Muscle layer of colon (tissue), 2 donors: ENCODE results near the gene MYOG.
A peak's percentile ranks its signal among the peaks of the same experiment; 100 is the strongest.

ENCODE experiments used
- H3K27ac ChIP-seq: one replicate; pipeline ENCODE4 v1.7.0; 2013; ENCODE audit warnings: low read depth, mild to moderate bottlenecking, low read length, moderate library complexity
- H3K27me3 ChIP-seq, 2 donors: one replicate each; pipeline ENCODE4 v1.7.0; 2013; ENCODE audit warnings: low read length in 2 of 2, mild to moderate bottlenecking in 2 of 2; ENCODE audit not compliant: insufficient read depth in 2 of 2, control insufficient read depth in 1 of 2
- H3K36me3 ChIP-seq: one replicate; pipeline ENCODE4 v1.7.0; 2013; ENCODE audit warnings: mild to moderate bottlenecking, low read length; ENCODE audit not compliant: insufficient read depth
- H3K4me1 ChIP-seq: one replicate; pipeline ENCODE4 v1.7.0; 2013; ENCODE audit warnings: mild to moderate bottlenecking, low read length; ENCODE audit not compliant: insufficient read depth
- H3K4me3 ChIP-seq, 2 donors: one replicate each; pipeline ENCODE4 v1.7.0; 2013; ENCODE audit warnings: low read length in 2 of 2, low read depth in 1 of 2, mild to moderate bottlenecking in 1 of 2, moderate library complexity in 1 of 2
- H3K9ac ChIP-seq: one replicate; pipeline ENCODE4 v1.7.0; 2013; ENCODE audit warnings: low read length
- H3K9me3 ChIP-seq: one replicate; pipeline ENCODE4 v1.7.0; 2013; ENCODE audit warnings: mild to moderate bottlenecking, low read length
- donor health status: abdominal sarcoma.
- donor health status: Adenocarcinoma of cecum.

The MYOG gene

DNA sequence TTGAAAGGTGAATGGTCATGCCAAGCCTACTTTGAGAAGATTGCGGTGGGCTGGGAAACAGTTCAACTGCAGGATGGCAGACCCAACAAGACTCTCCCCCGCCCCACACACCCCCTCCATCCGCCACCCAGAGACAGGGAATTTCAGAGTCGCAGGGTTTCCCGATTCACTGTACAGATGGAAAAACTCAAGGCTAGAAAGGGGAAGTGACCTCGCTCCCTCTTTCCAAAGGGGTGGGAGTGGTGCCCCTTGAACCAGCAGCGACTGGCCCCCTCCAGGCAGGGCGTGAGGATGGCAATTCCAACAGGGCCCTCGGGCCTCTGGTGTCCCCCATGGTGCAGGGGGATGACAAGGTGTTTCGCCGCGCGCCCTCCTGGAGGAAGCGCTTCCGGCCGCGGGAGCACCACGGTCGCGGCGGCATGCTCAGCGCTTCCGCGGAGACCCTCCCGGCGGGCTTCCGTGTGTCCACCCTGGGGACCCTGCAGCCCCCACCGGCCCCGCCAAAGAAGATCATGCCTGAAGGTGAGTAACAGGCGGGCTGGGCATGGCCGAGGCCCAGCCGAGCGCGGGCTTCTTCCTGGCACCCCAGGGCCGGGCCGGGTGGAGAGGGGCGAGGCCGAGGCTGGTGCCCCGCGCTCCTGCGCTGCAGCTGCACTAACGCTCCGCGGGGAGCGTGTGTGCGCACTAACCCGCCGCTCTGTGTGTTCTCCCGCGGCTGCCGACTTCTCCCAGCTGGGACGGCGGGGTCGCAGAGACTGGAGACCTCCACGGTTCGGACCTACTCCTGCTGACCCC lies 10.4 kb downstream of the MYOG start:
- Histone ChIP-seq H3K27me3 (no peaks in the 10 kb centered on the region), H3K27ac (no peak overlapping the region), H3K4me1 (peaks cover under 1% of the 10 kb centered on the region), H3K4me3 (no peak overlapping the region), H3K9ac (no peak overlapping the region), H3K9me3 (no peaks in the 10 kb centered on the region), H3K36me3 (no peaks in the 10 kb centered on the region)

DNA sequence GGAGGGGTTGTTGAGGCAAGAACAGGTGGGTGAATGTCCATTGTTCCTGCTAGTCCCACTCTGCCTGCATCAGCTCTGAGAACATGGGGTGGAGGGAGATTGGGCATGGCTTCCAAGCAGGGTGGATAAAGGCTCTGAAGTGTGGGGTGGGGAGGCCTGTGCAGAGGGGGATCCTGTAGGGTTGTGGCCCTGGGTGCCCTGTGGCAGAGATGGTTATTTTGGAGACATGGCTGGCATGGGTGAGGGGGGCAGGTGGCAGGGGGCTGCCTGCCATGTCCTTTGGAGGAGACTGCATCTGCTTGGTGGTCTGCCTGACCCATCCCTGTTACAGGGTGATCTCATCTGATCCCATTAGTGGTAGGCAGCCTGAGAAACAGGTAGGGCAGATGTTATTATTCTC lies 11.2 kb downstream of the MYOG start:
- no peaks in the 10 kb centered on the region for H3K36me3 ChIP-seq
- no peak overlapping the region for H3K9ac ChIP-seq
- no peak overlapping the region for H3K27ac ChIP-seq
- H3K9me3 ChIP-seq: no peaks in the 10 kb centered on the region
- no peak overlapping the region for H3K4me3 ChIP-seq
- no peaks in the 10 kb centered on the region for H3K27me3 ChIP-seq
- peaks cover 9% of the 10 kb centered on the region for H3K4me1 ChIP-seq

DNA sequence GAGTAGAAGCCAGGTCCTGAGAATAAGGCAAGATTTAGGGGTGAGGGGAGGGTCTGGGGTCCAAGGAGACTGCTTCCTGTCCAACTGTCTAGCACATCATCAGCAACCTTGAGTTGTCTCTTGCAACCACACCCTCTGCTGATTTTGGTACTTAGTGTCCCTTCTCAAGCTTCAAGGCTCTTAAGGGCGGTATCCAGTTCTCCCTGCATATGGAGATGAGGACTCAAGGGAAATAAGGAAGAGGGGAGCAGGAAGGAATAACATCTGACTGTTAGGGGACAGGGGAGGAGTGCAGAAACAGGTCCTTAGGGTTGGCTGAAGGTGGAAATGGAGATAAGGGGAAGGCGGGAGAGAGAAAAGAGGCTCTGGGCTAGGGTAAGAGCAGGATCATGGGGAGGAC lies 12.3 kb downstream of the MYOG start:
- Histone ChIP-seq H3K27ac (no peak overlapping the region), H3K9ac (no peak overlapping the region), H3K4me3 (no peak overlapping the region), H3K36me3 (no peaks in the 10 kb centered on the region), H3K4me1 (peaks cover 18% of the 10 kb centered on the region), H3K9me3 (no peaks in the 10 kb centered on the region), H3K27me3 (no peaks in the 10 kb centered on the region)

DNA sequence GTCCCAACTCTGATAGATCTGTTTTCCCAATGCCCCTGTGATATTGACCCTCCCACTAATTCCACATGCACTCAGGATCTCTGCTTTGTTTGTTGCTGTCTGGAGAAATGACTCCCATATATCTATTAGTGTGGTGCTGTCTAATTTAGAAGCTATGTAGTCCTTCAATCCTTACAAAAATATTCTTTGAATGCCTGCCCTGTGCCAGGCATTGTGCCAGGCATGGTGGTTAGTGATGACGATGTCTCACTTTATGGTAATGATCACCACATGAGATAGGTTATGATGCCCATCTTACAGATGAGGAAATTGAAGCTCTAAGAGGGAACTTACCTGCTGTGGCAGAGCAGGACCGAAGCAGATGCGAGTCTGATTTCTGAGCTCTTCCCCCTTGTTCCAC lies 12.9 kb downstream of the MYOG start:
- Histone ChIP-seq H3K36me3 (no peaks in the 10 kb centered on the region), H3K9ac (no peak overlapping the region), H3K27me3 (no peaks in the 10 kb centered on the region), H3K4me3 (no peak overlapping the region), H3K27ac (no peak overlapping the region), H3K9me3 (no peaks in the 10 kb centered on the region), H3K4me1 (peaks cover 24% of the 10 kb centered on the region)

DNA sequence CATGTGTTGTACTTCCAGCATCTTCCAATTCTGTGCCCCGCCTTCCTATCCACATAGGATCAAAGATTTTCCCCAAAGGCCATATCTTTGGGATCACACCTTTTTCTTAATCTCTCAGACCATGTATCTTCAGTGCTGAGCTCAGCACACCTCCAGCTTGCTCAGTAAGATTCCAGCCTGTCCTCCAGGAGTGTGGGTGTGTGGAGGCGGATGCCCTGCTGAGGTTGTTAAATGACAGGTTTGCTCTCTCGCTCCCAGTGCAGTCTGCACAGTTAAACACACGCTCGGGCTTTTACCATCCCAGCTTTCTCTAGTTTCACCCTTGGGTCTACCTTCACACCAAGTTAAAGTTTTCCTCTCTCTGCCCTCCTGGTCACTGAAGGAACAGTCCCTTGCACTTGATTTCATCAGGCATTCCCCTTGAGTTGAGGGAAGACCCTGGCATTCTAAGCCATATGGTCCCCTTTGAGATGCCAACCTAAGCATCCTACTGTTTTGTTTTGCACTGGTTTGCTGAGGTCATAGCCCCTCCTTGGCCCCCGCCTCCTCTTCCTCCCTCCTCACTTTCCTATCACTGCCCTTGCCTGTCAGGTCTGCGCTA lies 13.7 kb downstream of the MYOG start:
- H3K27me3 ChIP-seq: no peaks in the 10 kb centered on the region
- no peak overlapping the region for H3K9ac ChIP-seq
- no peak overlapping the region for H3K4me3 ChIP-seq
- peaks cover 24% of the 10 kb centered on the region for H3K4me1 ChIP-seq
- no peak overlapping the region for H3K27ac ChIP-seq
- H3K36me3 ChIP-seq: no peaks in the 10 kb centered on the region
- no peaks in the 10 kb centered on the region for H3K9me3 ChIP-seq

DNA sequence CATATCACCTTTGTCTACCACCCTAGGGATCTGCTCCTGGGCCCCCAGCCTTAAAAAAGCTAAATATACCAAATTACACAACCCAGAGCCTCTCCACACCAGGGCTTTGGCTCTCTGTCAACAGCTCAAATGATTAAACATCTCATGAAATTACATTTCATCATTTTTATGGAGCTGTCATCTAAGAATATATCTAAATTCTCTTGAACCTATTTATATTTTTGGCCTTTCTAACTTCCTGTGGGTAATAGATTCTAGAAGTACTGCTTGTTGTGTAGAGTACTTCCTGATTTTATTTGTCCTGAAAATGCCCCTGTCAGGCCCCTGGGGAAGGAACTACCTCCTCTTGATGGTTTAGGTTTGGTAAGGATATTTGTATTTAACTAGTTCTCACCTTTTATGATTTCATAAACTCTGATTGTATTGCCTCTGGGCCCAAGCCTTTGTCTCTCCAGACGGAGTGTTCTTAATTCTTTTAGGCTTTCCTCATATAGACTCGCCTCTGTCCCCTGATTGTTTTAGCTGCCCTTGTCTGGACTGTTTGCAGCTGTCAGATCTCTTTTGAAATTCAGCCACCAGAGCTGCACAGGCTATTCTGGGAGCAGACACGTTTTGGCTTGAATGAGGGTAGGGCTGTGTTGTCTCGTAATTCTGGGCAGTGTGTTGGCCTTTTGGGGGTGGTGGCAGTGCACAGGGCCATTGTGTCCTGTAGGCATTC lies 16.6 kb downstream of the MYOG start:
- no peaks in the 10 kb centered on the region for H3K27me3 ChIP-seq
- H3K27ac ChIP-seq: peak overlapping the region; percentile 39
- no peak overlapping the region for H3K9ac ChIP-seq
- H3K9me3 ChIP-seq: no peaks in the 10 kb centered on the region
- H3K4me3 ChIP-seq: peak overlapping the region in 1 of 2 donors; percentile 15
- no peaks in the 10 kb centered on the region for H3K36me3 ChIP-seq
- peaks cover 24% of the 10 kb centered on the region for H3K4me1 ChIP-seq

DNA sequence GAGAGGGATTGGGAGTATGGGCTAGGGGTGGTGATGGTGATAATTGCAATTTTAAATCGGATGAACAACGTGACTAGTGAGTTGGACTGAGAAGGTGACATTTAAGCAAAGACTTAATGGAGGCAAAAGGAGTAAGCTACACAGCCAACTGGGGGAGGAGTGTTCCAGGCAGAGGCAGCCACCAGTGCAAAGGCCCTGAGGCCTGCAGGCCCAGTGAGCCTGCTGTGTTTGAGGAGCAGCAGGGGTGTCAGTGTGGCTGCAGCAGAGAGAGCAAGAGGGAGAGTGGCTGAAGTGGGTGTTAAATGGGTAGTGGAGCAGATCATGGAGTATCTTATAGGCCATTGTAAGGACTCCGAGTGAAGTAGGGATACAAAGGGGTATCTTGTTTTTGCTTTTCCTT lies 18.8 kb downstream of the MYOG start:
- Histone ChIP-seq H3K27ac (no peak overlapping the region), H3K9me3 (no peaks in the 10 kb centered on the region), H3K9ac (no peak overlapping the region), H3K4me1 (peaks cover 24% of the 10 kb centered on the region), H3K4me3 (no peak overlapping the region), H3K36me3 (no peaks in the 10 kb centered on the region), H3K27me3 (peaks cover 0 to 3% of the 10 kb centered on the region in 2 donors)

DNA sequence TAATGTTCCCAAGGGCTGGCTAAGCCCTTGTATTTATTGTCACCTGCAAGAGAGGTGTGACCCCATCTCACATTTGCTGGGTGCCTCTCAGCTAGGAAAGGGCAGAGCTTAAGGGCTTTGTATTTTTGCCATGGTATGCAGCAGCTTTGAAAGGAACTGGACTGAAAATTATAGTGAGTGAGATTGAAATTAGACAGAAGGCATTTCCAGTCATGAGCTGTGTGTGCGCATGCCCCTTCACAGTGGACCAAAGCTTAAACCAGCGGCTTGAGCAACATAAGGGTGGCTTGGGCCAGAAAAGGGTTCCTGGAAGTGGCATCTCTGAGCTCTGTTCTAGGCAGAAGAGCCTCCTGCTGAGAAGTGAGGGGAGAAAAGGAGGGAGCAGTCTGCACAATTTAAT lies 19.8 kb downstream of the MYOG start:
- Histone ChIP-seq H3K27me3 (peaks cover 0 to 3% of the 10 kb centered on the region in 2 donors), H3K9ac (no peak overlapping the region), H3K27ac (no peak overlapping the region), H3K9me3 (no peaks in the 10 kb centered on the region), H3K4me3 (no peak overlapping the region), H3K4me1 (peaks cover 24% of the 10 kb centered on the region), H3K36me3 (no peaks in the 10 kb centered on the region)

DNA sequence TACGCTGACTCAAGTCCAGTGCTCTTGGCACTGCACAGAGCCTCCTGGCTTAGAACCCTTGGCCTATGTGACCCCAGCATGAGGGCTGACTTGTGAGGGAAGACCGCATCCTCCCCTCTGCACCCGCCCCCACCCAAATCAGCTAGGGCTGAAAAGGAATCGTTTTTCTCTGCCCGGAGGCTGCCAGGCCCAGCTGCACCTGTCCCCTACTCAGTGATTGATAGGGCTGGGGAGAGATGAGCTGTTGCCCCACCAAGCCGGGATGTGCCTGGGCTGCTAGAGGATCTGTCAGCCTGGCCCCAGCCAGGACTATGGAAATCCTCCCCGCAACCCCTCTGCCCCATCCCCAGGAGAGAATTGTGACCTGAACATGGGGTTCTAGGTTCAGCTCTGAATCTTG lies 20.6 kb downstream of the MYOG start:
- peaks cover 0 to 3% of the 10 kb centered on the region in 2 donors for H3K27me3 ChIP-seq
- H3K27ac ChIP-seq: no peak overlapping the region
- no peaks in the 10 kb centered on the region for H3K36me3 ChIP-seq
- no peaks in the 10 kb centered on the region for H3K9me3 ChIP-seq
- no peak overlapping the region for H3K4me3 ChIP-seq
- peaks cover 20% of the 10 kb centered on the region for H3K4me1 ChIP-seq
- H3K9ac ChIP-seq: no peak overlapping the region

DNA sequence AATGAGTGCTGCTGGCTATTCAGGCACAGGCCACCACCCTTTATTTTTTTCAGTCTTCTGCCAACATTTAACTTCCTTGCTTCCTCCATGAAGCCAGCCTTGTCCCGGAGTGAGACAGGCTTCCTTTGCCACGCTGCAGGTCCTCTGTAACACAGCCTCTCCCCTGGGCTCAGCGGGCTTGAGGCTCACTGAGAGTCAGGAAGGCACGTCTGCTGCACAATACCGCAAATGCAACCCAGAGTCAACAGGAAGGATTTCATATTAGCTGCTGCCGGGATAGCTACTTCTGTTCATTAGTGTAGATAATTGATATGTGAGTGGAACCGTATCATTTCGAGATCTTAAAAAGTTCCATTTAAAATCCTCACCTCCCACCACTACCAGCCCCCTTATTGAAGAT lies 22.5 kb downstream of the MYOG start:
- no peaks in the 10 kb centered on the region for H3K36me3 ChIP-seq
- H3K9ac ChIP-seq: no peak overlapping the region
- no peak overlapping the region for H3K27ac ChIP-seq
- peaks cover 0 to 3% of the 10 kb centered on the region in 2 donors for H3K27me3 ChIP-seq
- no peak overlapping the region for H3K4me3 ChIP-seq
- peaks cover 7% of the 10 kb centered on the region for H3K4me1 ChIP-seq
- H3K9me3 ChIP-seq: no peaks in the 10 kb centered on the region

DNA sequence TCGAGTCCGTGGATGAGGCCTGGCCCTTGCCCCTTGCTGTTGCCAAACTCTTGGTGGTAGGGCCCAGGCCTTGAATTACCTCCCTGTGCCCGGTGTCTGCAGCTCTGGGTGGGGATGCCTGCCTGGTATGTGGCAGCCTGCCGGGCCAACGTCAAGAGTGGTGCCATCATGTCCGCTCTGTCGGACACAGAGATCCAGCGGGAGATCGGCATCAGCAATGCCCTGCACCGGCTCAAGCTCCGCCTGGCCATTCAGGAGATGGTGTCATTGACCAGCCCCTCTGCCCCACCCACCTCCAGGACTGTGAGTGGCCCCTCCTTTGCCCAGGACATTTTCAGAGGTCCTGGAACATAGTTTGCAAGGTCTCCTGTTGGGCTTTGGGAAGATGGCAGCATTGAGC lies 25.7 kb downstream of the MYOG start:
- Histone ChIP-seq H3K9me3 (no peaks in the 10 kb centered on the region), H3K9ac (no peak overlapping the region), H3K4me1 (peaks cover 3% of the 10 kb centered on the region), H3K27ac (no peak overlapping the region), H3K27me3 (peaks cover 0 to 3% of the 10 kb centered on the region in 2 donors), H3K36me3 (no peaks in the 10 kb centered on the region), H3K4me3 (no peak overlapping the region)
